ENCODE data around the gene PLCD4.
A peak's percentile ranks its signal among the peaks of the same experiment; 100 is the strongest.

PLCD4 gene

DNA sequence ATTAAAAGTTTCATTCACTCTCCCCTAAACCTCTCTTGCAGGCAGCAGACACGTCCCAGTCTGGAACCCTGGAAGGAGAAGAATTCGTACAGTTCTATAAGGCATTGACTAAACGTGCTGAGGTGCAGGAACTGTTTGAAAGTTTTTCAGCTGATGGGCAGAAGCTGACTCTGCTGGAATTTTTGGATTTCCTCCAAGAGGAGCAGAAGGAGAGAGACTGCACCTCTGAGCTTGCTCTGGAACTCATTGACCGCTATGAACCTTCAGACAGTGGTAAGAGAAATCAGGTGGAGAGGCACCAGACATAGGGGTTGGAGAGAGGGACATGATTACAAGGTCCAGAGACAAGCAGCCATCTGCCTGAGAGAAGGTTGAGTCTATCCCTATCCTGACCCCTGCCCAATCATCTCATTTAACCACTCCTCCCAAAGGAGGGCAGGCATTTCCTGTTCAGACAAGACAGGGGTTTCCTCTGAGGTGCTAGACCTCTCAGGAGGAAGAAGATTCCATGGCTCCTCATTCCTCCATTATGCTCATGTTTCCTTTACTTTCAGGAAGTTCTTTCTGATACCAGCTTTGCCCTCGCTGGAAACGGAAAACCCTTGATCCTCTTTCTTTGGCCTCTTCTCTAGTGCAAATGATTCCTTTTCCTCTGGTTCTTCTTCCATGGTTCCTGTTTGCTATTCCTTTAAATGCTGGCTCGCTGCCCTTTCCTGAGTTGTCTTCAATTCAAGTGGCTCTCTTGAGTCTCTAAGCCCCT lies 15.1 kb downstream of the PLCD4 start:
- no peak for DNase-seq

DNA sequence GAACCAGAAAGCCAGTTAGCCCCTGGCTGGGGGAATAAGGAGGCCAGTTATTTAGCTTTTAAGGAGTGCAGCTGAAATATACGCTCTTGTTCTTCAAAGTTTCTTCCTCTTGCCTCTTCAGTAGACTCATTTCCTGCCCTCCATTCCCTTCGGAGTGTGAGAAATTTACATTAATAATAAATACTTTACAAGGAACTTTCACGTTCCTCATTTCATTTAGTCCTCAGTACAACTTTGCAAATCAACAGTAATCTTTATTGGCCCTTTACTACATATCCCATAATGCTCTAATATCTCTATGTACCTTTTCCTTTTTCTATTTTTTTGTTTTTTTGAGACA lies 15.6 kb downstream of the PLCD4 start:
- DNase-seq = no peak

DNA sequence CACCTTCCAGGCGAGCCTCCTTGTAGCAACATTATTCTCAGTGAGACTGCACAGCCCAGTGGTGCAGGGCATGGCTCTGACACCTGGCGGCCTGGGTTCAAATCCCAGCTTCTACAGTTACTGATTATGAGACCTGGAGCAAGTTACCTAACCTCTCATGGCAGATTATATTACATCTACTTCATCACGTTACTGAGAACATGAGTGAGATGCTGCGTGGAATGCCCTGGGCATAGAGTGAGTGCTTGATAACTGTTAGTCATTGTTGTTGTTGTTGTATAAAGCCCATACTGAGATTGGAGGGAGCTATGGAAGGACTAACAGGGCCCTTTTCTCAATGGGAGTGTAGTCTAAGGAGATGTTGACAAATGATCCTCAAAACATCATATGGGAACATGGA lies 18.7 kb downstream of the PLCD4 start:
- DNase-seq = no peak

DNA sequence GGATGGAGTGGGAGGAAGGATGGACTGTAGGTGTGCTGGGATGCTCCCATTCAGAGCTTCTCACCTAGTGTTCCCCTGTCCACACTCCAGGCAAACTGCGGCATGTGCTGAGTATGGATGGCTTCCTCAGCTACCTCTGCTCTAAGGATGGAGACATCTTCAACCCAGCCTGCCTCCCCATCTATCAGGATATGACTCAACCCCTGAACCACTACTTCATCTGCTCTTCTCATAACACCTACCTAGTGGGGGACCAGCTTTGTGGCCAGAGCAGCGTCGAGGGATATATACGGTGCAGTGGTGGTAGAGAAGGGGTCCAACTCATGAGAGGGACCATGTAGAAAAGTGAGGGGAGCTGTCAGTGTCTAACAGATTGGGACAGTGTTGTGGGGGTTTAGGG lies 20.2 kb downstream of the PLCD4 start:
- DNase-seq = no peak

DNA sequence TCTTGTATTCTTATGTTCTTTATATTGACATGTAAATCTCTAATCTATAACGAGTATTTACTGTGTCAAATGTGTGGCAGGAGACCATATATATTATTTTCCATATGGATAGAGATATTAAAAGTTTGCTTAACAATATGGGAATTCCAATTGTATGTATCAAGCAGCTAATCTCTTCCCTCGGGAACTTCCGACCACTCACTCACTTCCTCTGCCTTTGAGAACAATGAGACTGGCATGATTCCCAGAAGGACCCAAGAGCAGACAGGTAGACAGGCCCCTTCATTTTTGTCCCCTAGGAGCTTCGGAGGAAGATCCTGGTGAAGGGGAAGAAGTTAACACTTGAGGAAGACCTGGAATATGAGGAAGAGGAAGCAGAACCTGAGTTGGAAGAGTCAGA lies 24.1 kb downstream of the PLCD4 start:
- DNase-seq = no peak

DNA sequence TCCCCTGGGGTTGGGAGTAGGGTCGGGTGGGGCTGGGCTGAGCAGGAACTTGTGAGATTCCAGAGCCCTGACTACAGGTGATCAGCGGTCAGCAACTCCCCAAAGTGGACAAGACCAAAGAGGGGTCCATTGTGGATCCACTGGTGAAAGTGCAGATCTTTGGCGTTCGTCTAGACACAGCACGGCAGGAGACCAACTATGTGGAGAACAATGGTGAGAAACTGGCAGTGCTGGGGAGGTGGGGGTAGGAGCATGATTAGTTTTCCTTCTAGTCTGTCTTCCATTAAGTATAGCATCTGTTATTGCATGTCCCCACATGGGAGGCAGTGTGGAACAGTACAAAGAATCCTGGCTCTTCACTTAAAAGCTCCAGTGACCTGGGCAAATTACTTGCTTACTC lies 28.0 kb downstream of the PLCD4 start:
- no peak for DNase-seq

DNA sequence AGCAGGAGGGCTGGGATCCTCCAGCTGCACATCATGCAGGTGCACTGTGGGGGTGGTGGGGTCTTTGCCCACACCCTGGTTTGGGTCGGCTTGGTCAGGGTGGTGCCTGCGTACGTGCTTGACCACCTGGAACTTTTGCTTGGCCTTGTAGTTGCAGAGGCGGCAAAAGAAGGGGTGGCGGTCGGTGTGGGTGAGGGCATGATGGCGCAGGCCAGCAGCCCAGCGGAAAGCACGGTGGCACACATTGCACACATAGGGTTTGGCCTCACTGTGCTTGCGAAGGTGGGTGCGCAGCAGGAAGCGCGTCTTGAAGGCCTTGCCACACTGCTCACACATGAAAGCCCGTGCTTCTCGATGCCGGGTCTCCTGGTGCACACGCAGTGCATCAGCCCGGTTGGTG lies 30.7 kb downstream of the PLCD4 start:
- DNase-seq = no peak

DNA sequence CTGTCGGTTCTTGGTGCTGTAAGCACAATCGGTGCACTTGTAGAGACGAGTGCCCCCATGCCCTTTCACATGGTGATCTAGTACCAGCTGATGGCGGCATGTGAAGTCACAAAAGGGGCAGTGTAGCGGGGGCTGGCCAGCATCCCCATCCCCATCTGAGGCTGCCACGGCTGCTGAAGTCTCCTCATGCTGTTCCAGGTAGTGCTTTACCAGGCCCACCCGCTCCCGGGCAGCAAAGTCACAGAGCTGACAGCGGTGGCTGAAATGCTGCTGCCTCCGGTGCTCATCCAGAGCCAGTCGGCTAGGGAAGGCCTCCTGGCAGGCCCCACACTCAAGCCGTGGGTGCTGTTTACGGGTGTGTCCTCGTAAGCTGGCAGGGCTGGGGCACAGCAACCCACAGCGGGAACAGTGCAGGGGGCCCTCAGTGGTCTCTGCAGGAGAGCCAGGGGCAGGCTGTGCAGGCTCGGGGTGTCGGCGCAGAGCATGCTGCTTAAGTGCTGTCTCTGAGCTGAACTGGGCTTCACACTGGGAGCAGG lies 34.5 kb downstream of the PLCD4 start:
- DNase-seq = no peak

DNA sequence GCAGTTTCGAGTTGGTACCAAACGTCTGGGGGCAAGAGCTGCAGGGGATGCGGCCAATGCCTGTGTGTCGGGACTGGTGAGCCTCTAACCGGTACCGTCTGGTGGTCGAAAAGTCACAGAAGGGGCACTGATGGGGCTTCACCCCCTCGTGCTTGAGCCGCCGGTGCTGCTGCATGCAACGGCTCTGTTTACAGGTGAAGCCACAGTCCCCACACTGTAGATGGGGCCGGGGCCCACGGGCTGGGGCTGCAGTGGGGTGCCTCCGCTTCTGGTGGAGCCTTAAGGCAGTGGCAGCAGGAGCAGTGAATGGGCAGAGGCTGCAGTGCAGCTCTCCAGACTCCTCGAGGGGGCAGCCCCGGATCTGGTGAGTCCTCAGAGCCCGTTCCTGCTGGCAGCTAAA lies 35.1 kb downstream of the PLCD4 start:
- DNase-seq = no peak

DNA sequence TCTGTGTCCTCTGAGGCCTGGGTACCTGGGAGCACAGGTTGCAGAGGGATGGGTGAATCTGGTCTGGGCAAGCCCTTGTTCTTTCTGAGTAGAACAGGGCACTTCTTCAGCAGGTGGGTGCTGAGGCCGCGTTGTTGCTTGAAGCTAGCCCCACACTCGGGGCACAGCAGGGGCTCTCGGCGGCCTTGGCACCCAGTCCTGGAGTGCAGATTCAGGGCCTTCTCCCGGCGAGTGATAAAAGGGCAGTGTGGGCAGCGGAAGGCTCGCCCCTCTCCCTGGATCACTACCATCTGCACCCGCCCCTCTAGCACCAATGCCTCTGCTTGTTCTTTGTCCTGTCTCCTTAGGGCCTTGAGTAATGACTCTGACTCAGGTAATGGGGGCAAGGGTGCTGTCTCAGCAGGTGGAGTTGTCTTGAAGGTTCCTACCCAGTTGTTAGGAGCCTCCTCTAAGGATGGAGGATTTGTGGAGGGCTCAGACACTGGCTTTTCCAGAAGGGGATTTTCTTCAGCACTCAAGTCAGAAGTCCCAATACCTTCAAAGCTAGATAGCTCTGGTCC lies 36.1 kb downstream of the PLCD4 start:
- no peak for DNase-seq

DNA sequence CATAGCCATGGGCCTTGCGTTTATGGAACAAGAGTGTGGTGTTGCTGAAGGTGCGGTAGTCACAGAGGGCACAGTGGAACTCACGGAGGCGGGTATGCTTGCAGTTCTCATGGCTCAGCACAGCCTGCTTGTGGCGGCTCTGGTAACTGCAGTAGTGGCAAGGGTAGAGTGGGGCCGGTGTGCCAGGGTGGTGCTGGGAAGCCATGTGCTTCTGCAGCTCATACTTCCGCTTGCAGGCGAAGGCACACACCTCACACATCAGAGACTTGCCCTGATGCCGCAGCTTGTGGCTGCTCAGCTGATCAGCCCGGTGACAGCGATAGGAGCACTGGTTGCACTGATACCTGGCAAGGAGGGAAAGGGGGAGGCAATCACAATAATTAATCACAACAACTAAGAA lies 37.0 kb downstream of the PLCD4 start:
- DNase-seq = no peak

DNA sequence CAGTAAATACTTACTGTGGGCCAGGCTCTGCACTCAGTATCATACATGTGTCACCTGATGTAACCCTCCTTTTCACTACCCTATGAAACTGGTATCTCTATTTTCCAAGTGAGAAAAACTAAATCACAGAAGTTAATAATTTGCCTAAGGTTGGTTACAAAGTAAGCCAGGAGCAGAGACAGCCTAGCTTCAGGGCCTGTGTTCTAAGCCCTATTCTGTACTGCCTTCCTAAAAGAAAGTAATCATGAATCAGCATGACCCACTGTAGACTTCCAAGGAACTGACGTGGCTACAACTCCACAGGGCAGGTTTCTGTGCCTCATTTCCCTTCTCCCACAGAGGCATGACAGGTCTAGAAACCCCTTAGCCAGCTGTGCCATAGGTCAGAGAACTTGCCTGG lies 37.4 kb downstream of the PLCD4 start:
- DNase-seq = no peak

DNA sequence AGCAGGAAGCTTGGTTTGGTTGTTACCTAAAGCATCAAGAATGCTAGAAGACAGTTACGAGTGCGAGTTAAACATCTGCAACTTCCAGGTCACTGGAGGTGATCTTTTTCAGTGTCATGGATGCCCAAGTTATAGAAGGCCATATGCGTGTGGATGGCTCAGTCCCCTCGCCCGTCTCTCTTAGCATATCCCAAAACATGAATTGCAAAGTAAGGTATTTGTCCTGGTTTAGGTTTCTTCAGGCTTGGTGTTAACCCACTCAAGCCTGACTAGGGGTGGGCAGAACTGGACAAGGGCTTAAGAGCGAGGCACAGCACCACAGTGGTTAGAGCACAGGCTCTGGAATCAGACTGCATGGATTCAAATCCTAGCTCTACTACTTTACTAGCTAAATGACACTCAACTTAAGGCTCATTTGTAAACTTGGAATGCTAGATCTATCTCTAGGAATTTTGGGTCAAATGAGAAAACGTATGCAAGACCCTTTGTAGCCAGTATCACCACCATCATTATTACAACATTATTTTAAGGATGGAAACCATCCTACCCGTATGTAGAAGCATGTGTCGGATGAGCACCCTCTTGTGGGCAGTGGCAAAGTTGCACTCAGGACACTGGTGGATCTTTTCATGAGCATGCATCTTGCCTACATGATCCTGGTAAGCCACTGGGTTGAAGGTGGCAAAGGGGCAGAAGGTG lies 40.5 kb downstream of the PLCD4 start:
- no peak for DNase-seq

DNA sequence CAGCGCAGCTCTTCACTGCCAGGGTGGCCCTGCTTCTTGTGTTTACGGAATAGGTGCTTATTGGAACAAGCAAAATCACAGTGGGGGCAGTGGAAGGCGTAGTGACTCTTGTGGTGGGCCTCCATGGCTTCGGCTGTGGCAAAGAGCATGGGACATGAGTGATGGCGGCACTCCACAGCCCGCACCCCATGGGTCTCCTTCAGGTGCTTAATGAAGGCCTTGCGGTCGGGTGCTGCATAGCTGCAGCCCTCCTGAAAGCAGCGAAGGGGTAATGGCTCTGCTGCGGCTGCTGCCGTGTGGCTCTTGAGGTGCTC lies 41.0 kb downstream of the PLCD4 start:
- DNase-seq = no peak

DNA sequence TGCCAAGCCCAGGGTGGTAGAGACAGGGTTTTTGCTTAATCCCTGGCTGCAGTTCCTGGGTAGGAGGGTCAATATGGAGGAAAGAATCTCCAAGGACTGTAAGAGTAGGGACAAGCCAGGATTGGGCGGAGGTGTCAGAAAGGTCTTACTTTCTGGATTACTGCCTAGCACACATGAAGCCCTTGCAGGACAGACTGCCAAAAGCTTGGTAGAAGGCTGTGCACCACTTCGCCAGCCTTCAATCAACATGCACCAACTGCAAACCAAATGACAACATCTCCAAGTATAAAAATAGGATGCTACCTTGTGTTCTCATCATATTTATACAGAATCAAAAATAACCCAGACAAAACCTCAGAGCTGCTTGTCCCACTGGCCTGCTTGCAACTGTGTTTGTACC lies 48.1 kb downstream of the PLCD4 start:
- no peak for DNase-seq

DNA sequence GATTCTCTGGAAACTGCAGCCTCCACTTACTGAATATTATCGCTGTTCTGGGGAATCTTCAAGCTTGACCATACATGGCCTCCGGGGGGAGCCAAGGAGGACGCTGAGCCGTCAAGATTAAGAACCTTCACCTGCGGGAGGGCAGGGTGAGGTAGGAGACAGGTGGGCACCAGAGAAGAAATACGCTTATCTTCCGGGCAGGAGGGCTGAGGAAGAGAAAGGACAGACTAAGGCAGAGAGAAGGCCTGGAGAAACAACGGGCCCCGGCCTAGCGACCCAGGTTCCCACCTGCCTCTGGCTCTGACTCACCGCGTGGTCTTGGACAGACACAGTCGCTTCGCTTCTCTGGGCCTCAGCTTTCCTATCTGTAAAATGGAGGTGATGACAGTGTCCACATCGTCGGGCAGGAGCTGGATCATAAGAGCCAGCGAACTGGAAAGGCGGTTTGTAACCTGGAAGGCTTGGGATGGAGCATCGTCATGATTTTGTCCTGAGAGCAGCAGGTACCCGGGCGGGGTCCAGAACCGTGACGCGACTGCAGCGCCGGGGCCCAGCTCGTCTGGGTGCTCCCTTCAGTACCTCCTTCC lies 51.1 kb downstream of the PLCD4 start:
- peak; percentile 39 for DNase-seq

DNA sequence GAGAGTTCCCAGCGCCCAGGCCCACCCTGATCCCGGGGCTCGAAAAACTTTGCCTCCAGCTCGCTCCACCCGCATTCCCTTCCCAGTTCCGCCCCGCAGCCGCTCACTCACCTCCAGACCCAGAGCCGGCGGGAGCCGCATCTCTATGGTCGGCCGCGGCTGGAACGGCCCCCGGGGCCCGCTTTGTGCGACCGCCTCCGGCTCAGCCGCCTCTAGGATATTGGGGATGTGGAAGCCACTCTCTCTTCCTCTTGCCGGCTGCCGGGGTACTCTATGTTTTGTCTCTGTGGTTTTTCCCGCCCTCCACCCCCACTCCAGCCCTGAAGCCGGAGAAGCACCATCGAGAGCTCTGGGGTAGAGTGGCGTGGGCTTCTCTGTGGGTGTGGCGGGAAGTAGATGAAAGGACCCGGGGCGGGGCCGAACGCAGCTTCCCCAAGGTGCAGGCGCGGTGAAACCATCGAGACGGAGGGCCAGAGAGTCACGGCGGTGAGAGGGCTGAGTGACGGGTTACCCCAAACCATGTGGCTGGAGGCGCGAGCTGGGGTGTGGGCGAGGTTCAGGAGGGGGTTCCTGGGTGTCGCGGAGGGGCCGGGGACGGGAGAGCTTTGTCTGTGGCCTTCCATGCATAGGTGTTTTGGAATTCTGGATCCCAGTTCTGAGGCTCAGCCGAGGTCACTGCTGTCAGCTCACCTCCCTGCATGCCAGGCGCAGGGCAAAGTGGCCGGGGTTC lies 51.7 kb downstream of the PLCD4 start, which contains the start of the genes BCS1L and ZNF142:
Gene BCS1L (plus strand): TSS at position 426 of the 730 bp plus-strand sequence. CDS start 1,305 bp downstream, outside the sequence.
Gene ZNF142 (minus strand): TSS at position 366 of the 730 bp plus-strand sequence. CDS start 3,194 bp downstream, outside the sequence.
- peak; percentile 94 for DNase-seq

DNA sequence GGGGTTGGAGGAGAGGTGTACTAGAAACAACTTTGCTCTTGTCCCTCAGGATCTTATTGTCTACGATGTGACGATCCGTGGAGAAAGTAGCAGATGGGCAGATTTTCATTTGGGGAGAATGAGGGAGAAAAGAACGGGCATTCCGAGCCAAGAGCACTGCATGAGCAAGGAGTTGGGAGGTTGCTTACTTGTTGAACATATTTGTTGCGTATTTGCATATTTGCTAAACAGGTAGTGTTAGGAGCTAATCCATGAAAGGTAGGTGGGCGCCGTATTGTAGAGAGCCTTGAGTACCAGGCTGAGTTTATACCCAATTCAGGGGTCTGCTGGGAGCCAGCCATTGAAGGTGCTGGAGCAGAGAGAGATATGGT lies 52.3 kb downstream of the PLCD4 start:
- no peak for DNase-seq

DNA sequence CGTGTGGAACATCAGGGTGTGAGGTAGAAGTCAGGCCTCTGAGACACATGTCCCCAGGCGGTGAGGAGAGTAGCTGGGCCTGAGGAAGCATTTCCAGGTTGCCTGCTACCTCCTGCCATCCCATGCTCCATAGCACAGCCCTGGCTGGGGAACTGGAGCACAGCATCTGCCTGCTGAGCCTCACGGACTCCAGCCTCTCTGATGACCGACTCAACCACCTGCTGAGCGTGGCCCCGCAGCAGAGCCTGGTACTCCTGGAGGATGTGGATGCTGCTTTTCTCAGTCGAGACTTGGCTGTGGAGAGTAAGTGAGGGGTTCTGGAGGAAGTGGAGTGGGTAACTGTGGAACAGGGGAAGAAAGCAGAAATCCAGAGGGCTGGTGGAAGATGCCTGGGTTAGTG lies 54.7 kb downstream of the PLCD4 start:
- DNase-seq = no peak

DNA sequence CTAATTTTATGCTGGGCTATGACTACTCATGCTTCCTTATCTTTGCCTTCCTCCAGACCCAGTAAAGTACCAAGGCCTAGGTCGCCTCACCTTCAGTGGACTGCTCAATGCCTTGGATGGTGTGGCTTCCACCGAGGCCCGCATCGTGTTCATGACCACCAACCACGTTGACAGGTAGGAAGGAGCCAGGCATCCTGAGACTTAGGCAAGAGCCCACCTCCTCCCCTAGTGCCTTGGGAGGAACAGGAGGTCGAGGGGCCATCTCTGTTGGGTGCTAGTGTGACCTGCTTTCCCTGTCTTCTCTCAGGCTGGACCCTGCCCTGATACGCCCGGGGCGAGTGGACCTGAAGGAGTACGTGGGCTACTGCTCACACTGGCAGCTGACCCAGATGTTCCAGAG lies 55.1 kb downstream of the PLCD4 start:
- no peak for DNase-seq

DNA sequence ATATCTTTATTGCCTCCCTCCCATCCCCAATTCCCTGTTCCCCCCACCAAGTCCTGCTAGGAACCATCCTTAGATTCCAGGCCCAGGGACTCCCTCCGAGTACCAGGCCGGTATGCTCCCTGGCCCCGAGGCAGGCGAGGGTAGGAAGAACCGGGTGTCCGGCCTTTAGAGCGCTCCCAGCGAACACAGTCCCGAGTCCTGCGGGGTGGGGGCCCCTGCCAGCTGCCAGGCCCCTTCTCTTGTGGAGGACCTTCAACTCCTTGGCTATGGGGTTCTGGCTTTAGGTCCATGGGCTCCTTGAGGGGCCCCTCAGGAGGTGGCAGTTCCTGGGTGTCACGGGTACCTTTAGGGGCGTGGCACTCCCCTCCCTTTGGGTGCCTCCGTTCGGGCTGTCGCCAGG lies 56.2 kb downstream of the PLCD4 start:
- DNase-seq = no peak

DNA sequence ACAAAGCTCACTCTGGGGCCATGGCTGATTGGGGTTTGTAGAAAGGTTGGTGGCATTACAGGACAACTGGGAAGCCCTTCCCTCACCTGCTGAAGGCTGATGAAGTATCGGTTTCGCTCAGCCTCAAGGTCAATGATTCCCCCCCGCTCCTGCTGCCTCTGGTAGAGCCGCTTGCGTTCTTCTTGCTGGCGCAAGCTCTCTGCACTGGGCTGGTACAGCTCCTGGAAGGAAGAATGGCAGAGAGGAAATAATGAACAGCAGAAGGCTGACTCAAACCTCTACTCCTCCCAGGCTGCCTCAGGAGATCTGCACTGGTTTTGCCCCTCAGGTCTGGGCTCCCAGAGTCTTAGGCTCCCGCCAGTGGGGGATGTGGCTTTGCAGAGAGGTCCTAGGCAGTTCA lies 57.0 kb downstream of the PLCD4 start:
- DNase-seq = no peak

DNA sequence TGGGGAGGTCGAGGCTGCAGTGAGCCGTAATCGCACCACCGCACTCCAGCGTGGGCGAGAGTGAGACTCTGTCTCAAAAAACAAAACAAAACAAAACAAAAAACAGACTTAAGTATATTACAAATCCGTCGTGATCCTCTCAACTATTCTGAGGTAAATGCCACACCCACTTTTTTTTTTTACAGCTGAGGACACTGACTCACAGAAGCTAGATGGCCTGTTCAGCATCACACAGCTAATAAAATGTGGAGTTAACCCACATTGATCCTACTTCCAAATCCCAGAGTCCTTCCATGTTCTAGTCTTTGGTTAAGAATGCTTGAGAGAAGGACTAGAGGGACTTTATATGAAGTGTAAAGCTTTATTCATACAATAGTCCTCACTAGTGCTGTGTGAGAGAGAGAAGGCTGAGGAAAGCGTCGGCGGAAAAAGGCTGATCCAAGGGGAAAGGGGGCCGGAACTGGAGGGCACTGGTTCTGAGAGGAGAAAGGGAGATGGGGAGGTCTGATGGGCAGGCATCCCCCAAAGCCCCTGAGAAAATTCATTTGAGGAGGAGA lies 63.5 kb downstream of the PLCD4 start:
- DNase-seq = no peak

Data from NK-92 treated with Interleukin-12 subunit alpha and Interleukin-12 subunit beta, amount 100 ng/mL, for 24 hours (cell line).